Activated gamma-delta T cell treated with Interleukin-2 at 50 U/mL for 16 hours (primary cell): ENCODE results near the gene NRF1.
"Not testable (repeated sequence)": the region's sequence is repeated elsewhere in the genome, so short reads cannot be mapped to it uniquely, and the experiment has no call there.

Experiments used
- DNase-seq: peaks from one replicate; pipeline ENCODE4 v3.0.0-alpha.2; 2020

NRF1 gene

GRCh38 chr7:129607471-129608120, 3.9 kb upstream of the NRF1 start:
- DNase-seq, result peak; percentile 42

- no peak for DNase-seq
Measured at GRCh38 chr7:129609666-129610065, 1.9 kb upstream of the NRF1 start.

- no peak for DNase-seq
Measured at GRCh38 chr7:129610709-129611245, 743 bp upstream of the NRF1 start.

- peak; percentile 33 for DNase-seq
Measured at GRCh38 chr7:129612112-129613015, 844 bp downstream of the NRF1 start.

- DNase-seq, result no peak
Measured at GRCh38 chr7:129613016-129613337, 1.5 kb downstream of the NRF1 start.

- DNase-seq, result no peak
Measured at GRCh38 chr7:129615018-129615417, 3.5 kb downstream of the NRF1 start.

- no peak for DNase-seq
Measured at GRCh38 chr7:129616530-129616929, 5.0 kb downstream of the NRF1 start.

GRCh38 chr7:129617178-129617577, 5.7 kb downstream of the NRF1 start:
- no peak for DNase-seq

- DNase-seq, result no peak
Measured at GRCh38 chr7:129617652-129618051, 6.1 kb downstream of the NRF1 start.

GRCh38 chr7:129626896-129627295, 15.4 kb downstream of the NRF1 start:
- no peak for DNase-seq

- no peak for DNase-seq
Measured at GRCh38 chr7:129630341-129630740, 18.8 kb downstream of the NRF1 start.

GRCh38 chr7:129634361-129635034, 23.0 kb downstream of the NRF1 start:
- no peak for DNase-seq

- peak; percentile 64 for DNase-seq
Measured at GRCh38 chr7:129635300-129636029, 23.9 kb downstream of the NRF1 start.

GRCh38 chr7:129636030-129636550, 24.6 kb downstream of the NRF1 start:
- not testable (repeated sequence) for DNase-seq

- no peak for DNase-seq
Measured at GRCh38 chr7:129636641-129637040, 25.1 kb downstream of the NRF1 start.

GRCh38 chr7:129640400-129640799, 28.9 kb downstream of the NRF1 start:
- DNase-seq, result no peak

GRCh38 chr7:129642871-129643549, 31.5 kb downstream of the NRF1 start:
- DNase-seq, result no peak

- DNase-seq, result no peak
Measured at GRCh38 chr7:129643550-129644170, 32.1 kb downstream of the NRF1 start.

GRCh38 chr7:129644634-129645230, 33.2 kb downstream of the NRF1 start:
- no peak for DNase-seq

GRCh38 chr7:129646369-129647021, 35.0 kb downstream of the NRF1 start:
- DNase-seq, result no peak
